ENCODE results near the gene JOSD1.

The JOSD1 gene

DNA sequence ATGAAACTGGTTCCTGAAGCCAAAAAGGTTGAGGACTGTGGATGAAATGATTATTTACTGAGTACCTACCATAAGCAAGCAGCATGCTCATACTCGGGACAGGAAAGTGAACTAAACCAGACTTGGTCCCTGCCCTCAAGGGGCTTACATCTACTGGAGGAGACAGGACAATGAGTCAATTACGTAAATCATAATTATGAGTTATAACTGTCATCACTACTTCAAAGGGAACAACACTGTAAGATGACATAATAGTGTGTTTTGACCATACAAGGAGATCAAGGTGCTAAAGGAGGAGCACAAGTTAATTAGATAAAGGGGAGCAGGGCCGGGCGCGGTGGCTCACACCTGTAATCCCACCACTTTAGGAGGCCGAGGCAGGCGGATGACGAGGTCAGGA lies 47.0 kb downstream of the JOSD1 start:
- no peak for DNase-seq
- ATAC-seq (ENCODE audit: insufficient read depth, low read depth): no peak
- H3K4me2 ChIP-seq (ENCODE audit: insufficient read depth, low read length): no peak overlapping the region
- H4K20me1 ChIP-seq (ENCODE audit: insufficient read depth, low read length): no peaks in the 10 kb centered on the region; the same call in 1 of the 2 replicates
- H3K27me3 ChIP-seq (ENCODE audit: insufficient read depth, low read length, poor library complexity): no peaks in the 10 kb centered on the region
- H3K27ac ChIP-seq (ENCODE audit: low read length): no peak overlapping the region
- TF ChIP-seq EZH2 (IDR thresholded peaks at IDR 0.05; ENCODE audit: borderline replicate concordance, low read depth, low read length, severe bottlenecking): no peak
- TF ChIP-seq, protein P1, sequence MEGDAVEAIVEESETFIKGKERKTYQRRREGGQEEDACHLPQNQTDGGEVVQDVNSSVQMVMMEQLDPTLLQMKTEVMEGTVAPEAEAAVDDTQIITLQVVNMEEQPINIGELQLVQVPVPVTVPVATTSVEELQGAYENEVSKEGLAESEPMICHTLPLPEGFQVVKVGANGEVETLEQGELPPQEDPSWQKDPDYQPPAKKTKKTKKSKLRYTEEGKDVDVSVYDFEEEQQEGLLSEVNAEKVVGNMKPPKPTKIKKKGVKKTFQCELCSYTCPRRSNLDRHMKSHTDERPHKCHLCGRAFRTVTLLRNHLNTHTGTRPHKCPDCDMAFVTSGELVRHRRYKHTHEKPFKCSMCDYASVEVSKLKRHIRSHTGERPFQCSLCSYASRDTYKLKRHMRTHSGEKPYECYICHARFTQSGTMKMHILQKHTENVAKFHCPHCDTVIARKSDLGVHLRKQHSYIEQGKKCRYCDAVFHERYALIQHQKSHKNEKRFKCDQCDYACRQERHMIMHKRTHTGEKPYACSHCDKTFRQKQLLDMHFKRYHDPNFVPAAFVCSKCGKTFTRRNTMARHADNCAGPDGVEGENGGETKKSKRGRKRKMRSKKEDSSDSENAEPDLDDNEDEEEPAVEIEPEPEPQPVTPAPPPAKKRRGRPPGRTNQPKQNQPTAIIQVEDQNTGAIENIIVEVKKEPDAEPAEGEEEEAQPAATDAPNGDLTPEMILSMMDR (IDR thresholded peaks at IDR 0.05; ENCODE audit: borderline replicate concordance, extremely low read depth, low read length, poor library complexity, severe bottlenecking): no peak
- no peaks in the 10 kb centered on the region for H3K9me3 ChIP-seq (ENCODE audit: insufficient read depth, low read length, severe bottlenecking)
- no peak overlapping the region for H3K9ac ChIP-seq (ENCODE audit: low read depth, low read length)
- no peak overlapping the region for H2AFZ ChIP-seq (ENCODE audit: low read depth, low read length)
- no peak overlapping the region for H3K4me3 ChIP-seq (ENCODE audit: low read depth in 1 of 2, low read length in 2 of 2)
- no peaks in the 10 kb centered on the region; the same call in 1 of the 2 replicates for H3K36me3 ChIP-seq (ENCODE audit: insufficient read depth, low read length)
- H3K79me2 ChIP-seq (ENCODE audit: insufficient read depth, low read length): peaks cover 20% of the 10 kb centered on the region
- peaks cover 20% of the 10 kb centered on the region for H3K4me1 ChIP-seq (ENCODE audit: insufficient read depth, low read length)

DNA sequence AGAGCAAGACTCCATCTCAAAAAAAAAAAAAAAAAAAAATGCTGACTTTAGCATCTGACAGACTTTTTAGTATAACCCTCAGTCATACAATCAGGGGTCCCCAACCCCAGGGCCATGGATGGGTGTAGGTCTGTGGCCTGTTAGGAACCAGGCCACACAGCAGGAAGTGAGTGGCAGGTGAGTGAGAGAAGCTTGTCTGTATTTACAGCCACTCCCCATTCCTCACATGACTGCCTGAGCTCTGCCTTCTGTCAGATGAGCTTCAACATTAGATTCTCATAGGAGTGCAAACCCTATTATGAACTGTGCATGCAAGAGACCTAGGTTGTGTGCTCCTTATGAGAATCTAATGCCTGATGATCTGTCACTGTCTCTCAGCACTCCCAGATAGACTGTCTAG lies 47.9 kb downstream of the JOSD1 start:
- no peaks in the 10 kb centered on the region; the same call in 1 of the 2 replicates for H3K36me3 ChIP-seq (ENCODE audit: insufficient read depth, low read length)
- no peak overlapping the region for H3K9ac ChIP-seq (ENCODE audit: low read depth, low read length)
- peaks cover 14% of the 10 kb centered on the region for H3K79me2 ChIP-seq (ENCODE audit: insufficient read depth, low read length)
- ATAC-seq (ENCODE audit: insufficient read depth, low read depth): no peak
- no peak overlapping the region for H3K27ac ChIP-seq (ENCODE audit: low read length)
- no peaks in the 10 kb centered on the region for H3K27me3 ChIP-seq (ENCODE audit: insufficient read depth, low read length, poor library complexity)
- no peaks in the 10 kb centered on the region for H3K9me3 ChIP-seq (ENCODE audit: insufficient read depth, low read length, severe bottlenecking)
- H4K20me1 ChIP-seq (ENCODE audit: insufficient read depth, low read length): no peaks in the 10 kb centered on the region; the same call in 1 of the 2 replicates
- DNase-seq: no peak
- no peak overlapping the region for H3K4me3 ChIP-seq (ENCODE audit: low read depth in 1 of 2, low read length in 2 of 2)
- H3K4me2 ChIP-seq (ENCODE audit: insufficient read depth, low read length): no peak overlapping the region
- TF ChIP-seq EZH2 (IDR thresholded peaks at IDR 0.05; ENCODE audit: borderline replicate concordance, low read depth, low read length, severe bottlenecking): no peak
- TF ChIP-seq, protein P1 (IDR thresholded peaks at IDR 0.05; ENCODE audit: borderline replicate concordance, extremely low read depth, low read length, poor library complexity, severe bottlenecking): no peak
- no peak overlapping the region for H2AFZ ChIP-seq (ENCODE audit: low read depth, low read length)
- H3K4me1 ChIP-seq (ENCODE audit: insufficient read depth, low read length): peaks cover 17% of the 10 kb centered on the region

DNA sequence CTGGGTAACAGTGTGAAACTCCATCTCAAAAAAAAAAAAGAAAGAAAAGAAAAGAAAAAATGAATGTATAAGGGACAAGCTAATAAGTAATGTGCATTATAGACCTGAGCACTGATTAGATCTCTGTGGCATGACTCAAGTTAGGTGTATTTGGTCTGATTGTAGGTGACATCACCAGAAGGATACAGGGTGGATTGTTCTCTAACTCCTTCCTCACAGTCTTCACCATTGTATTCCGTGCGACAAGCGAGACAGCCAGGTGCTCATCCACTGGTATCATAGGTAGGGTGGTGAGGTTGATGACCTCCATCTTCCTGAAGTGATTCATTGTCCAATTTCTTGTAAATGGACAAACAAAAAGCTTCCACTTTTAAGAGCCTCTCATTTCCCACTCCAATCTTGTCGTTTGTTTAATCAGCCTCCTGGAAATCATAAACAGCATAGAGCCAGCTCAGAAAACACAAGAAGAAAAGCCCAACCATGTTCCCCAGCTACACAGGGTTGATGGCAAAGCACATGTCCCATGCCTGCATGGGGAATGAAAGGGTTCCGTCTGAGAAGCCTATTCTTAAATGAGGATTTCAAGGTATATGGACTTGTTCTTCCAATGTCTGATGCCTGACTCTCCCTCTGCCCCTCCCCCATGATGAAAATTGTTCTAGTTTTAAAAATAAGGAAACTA lies 50.8 kb downstream of the JOSD1 start:
- Histone ChIP-seq H3K4me3 (ENCODE audit: low read depth in 1 of 2, low read length in 2 of 2) (no peak overlapping the region), H3K27me3 (ENCODE audit: insufficient read depth, low read length, poor library complexity) (no peaks in the 10 kb centered on the region), H3K9me3 (ENCODE audit: insufficient read depth, low read length, severe bottlenecking) (no peaks in the 10 kb centered on the region), H2AFZ (ENCODE audit: low read depth, low read length) (no peak overlapping the region), H3K4me1 (ENCODE audit: insufficient read depth, low read length) (no peaks in the 10 kb centered on the region), H3K27ac (ENCODE audit: low read length) (no peak overlapping the region), H3K79me2 (ENCODE audit: insufficient read depth, low read length) (no peaks in the 10 kb centered on the region), H4K20me1 (ENCODE audit: insufficient read depth, low read length) (no peaks in the 10 kb centered on the region), H3K4me2 (ENCODE audit: insufficient read depth, low read length) (no peak overlapping the region), H3K9ac (ENCODE audit: low read depth, low read length) (no peak overlapping the region), H3K36me3 (ENCODE audit: insufficient read depth, low read length) (no peaks in the 10 kb centered on the region)
- no peak for DNase-seq
- TF ChIP-seq EZH2 (IDR thresholded peaks at IDR 0.05; ENCODE audit: borderline replicate concordance, low read depth, low read length, severe bottlenecking): no peak
- TF ChIP-seq, protein P1 (IDR thresholded peaks at IDR 0.05; ENCODE audit: borderline replicate concordance, extremely low read depth, low read length, poor library complexity, severe bottlenecking): no peak
- ATAC-seq (ENCODE audit: insufficient read depth, low read depth): no peak

All from DND-41 (cell line).